CD4-positive, alpha-beta T cell treated with Interleukin-15 for 1 hour (primary cell): ENCODE measurements around the gene CD47.
A peak's percentile ranks its signal among the peaks of the same experiment; 100 is the strongest.

Source experiments
- DNase-seq: peaks from one replicate; pipeline ENCODE4 v3.0.0-alpha.2; 2020

The CD47 gene

GRCh38 chr3:108090701-108091497 is at the start of gene CD47:
CD47 (minus strand) TSS chr3:108091031; CDS start chr3:108090908, 123 bp downstream.
- DNase-seq = peak; percentile 96

GRCh38 chr3:108137460-108137814 is 46.6 kb upstream of the CD47 start:
- no peak for DNase-seq

- DNase-seq = no peak
Observed at GRCh38 chr3:108136561-108137459, 46.0 kb upstream of the CD47 start.

GRCh38 chr3:108134555-108134880 is 43.7 kb upstream of the CD47 start:
- DNase-seq = no peak

- DNase-seq = no peak
Observed at GRCh38 chr3:108133858-108134554, 43.2 kb upstream of the CD47 start.

- no peak for DNase-seq
Observed at GRCh38 chr3:108133048-108133369, 42.2 kb upstream of the CD47 start.

GRCh38 chr3:108131475-108132134 is 40.8 kb upstream of the CD47 start:
- no peak for DNase-seq

GRCh38 chr3:108130701-108131474 is 40.1 kb upstream of the CD47 start:
- no peak for DNase-seq

- no peak for DNase-seq
Observed at GRCh38 chr3:108130236-108130635, 39.4 kb upstream of the CD47 start.

GRCh38 chr3:108127301-108127988 is 36.6 kb upstream of the CD47 start:
- DNase-seq = peak; percentile 75

GRCh38 chr3:108126348-108126747 is 35.5 kb upstream of the CD47 start:
- DNase-seq = no peak

GRCh38 chr3:108125550-108126071 is 34.8 kb upstream of the CD47 start:
- peak; percentile 88 for DNase-seq

- DNase-seq = no peak
Observed at GRCh38 chr3:108125153-108125543, 34.3 kb upstream of the CD47 start.

- DNase-seq = peak; percentile 82
Observed at GRCh38 chr3:108124337-108125152, 33.7 kb upstream of the CD47 start.

- DNase-seq = no peak
Observed at GRCh38 chr3:108123326-108123725, 32.5 kb upstream of the CD47 start.

GRCh38 chr3:108122276-108122675 is 31.4 kb upstream of the CD47 start:
- DNase-seq = no peak

GRCh38 chr3:108119398-108120104 is 28.7 kb upstream of the CD47 start:
- no peak for DNase-seq

GRCh38 chr3:108118038-108118768 is 27.4 kb upstream of the CD47 start:
- no peak for DNase-seq

GRCh38 chr3:108117241-108117775 is 26.5 kb upstream of the CD47 start:
- DNase-seq = no peak
